Immature natural killer cell (primary cell): ENCODE measurements around the gene SLC1A2. TPM values are rescaled to one million over a fixed set of nuclear protein-coding genes. Genes with fewer than 3 reads are reported as not detected.
"Not testable (repeated sequence)": the region's sequence is repeated elsewhere in the genome, so short reads cannot be mapped to it uniquely, and the experiment has no call there.

Experiments
- DNase-seq, 3 donors: peaks; one replicate each; pipeline ENCODE4 v3.0.0; 2022; ENCODE audit warnings: mixed read lengths in 1 of 3
- H3K27ac Mint-ChIP-seq, 6 donors: one replicate each; pipeline ENCODE4 v1.8.0; 2020; ENCODE audit warnings: mixed read lengths in 6 of 6, mild to moderate bottlenecking in 5 of 6, inconsistent platforms in 4 of 6, moderate library complexity in 3 of 6
- H3K27me3 Mint-ChIP-seq, 3 donors: one replicate each; pipeline ENCODE4 v1.8.0; 2020 to 2021; ENCODE audit warnings: low read depth in 3 of 3, mild to moderate bottlenecking in 3 of 3, mixed read lengths in 3 of 3, moderate library complexity in 3 of 3, inconsistent platforms in 1 of 3
- H3K36me3 Mint-ChIP-seq, 3 donors: one replicate each; pipeline ENCODE4 v1.8.0; 2020; ENCODE audit warnings: mixed read lengths in 3 of 3, inconsistent platforms in 2 of 3, mild to moderate bottlenecking in 2 of 3
- H3K4me1 Mint-ChIP-seq, 2 donors: one replicate each; pipeline ENCODE4 v1.8.0; 2020; ENCODE audit warnings: inconsistent platforms in 2 of 2, mild to moderate bottlenecking in 2 of 2, mixed read lengths in 2 of 2, moderate library complexity in 1 of 2
- H3K4me3 Mint-ChIP-seq, 5 donors: one replicate each; pipeline ENCODE4 v1.8.0; 2020; ENCODE audit warnings: mild to moderate bottlenecking in 5 of 5, mixed read lengths in 5 of 5, inconsistent platforms in 3 of 5, moderate library complexity in 3 of 5
- H3K9me3 Mint-ChIP-seq, 6 donors: one replicate each; pipeline ENCODE4 v1.8.0; 2020; ENCODE audit warnings: mild to moderate bottlenecking in 6 of 6, mixed read lengths in 6 of 6, inconsistent platforms in 4 of 6, moderate library complexity in 3 of 6
- polyA plus RNA-seq, 3 donors: library from polyadenylated mRNA; unstranded; fragments of 300-500 nt; fragmentation: Illumina TruSeq; gene quantifications; one replicate each; pipeline ENCODE4 v1.2.3, GENCODE V29; 2021

Gene SLC1A2
- polyA plus RNA-seq, 3 donors from 2014 or later: 0.03 to 0.06 TPM; not detected in 1

- H3K4me3 Mint-ChIP-seq: peak overlapping the region in 1 of 5 donors; percentile 1
Observed at GRCh38 chr11:35235157-35235468, 184.2 kb downstream of the SLC1A2 start.

GRCh38 chr11:35234460-35235156, 184.8 kb downstream of the SLC1A2 start:
- Mint-ChIP-seq H3K36me3 (peaks cover 19 to 45% (median 34%) of the 10 kb centered on the region in 3 donors), H3K4me3 (no peak overlapping the region), H3K27ac (peak overlapping the region in 5 of 6 donors; percentile 24 to 93 (median 69)), H3K9me3 (no peaks in the 10 kb centered on the region), H3K27me3 (peaks cover 0 to 9% (median 9%) of the 10 kb centered on the region in 3 donors), H3K4me1 (peaks cover 24 to 57% of the 10 kb centered on the region in 2 donors)
- no peak for DNase-seq

More at GRCh38 chr11:35235157-35235468, 184.2 kb downstream of the SLC1A2 start:
- Mint-ChIP-seq H3K27me3 (peaks cover 0 to 9% (median 9%) of the 10 kb centered on the region in 3 donors), H3K27ac (peak overlapping the region; percentile 24 to 93 (median 66)), H3K36me3 (peaks cover 15 to 40% (median 30%) of the 10 kb centered on the region in 3 donors), H3K4me1 (peaks cover 24 to 62% of the 10 kb centered on the region in 2 donors), H3K9me3 (no peaks in the 10 kb centered on the region)
- no peak for DNase-seq

- Mint-ChIP-seq H3K36me3 (peaks cover 27 to 56% (median 44%) of the 10 kb centered on the region in 3 donors), H3K4me3 (no peak overlapping the region), H3K9me3 (no peaks in the 10 kb centered on the region), H3K27me3 (peaks cover 0 to 9% (median 9%) of the 10 kb centered on the region in 3 donors), H3K27ac (peak overlapping the region in 4 of 6 donors; percentile 12 to 83 (median 64)), H3K4me1 (peaks cover 24 to 48% of the 10 kb centered on the region in 2 donors)
- no peak for DNase-seq
Observed at GRCh38 chr11:35233518-35233917, 185.8 kb downstream of the SLC1A2 start.

GRCh38 chr11:35232891-35233330, 186.4 kb downstream of the SLC1A2 start:
- Mint-ChIP-seq H3K4me3 (no peak overlapping the region), H3K4me1 (peaks cover 22 to 44% of the 10 kb centered on the region in 2 donors), H3K36me3 (peaks cover 30 to 60% (median 48%) of the 10 kb centered on the region in 3 donors), H3K27me3 (peaks cover 0 to 9% (median 9%) of the 10 kb centered on the region in 3 donors), H3K27ac (peak overlapping the region in 4 of 6 donors; percentile 17 to 83 (median 74)), H3K9me3 (no peaks in the 10 kb centered on the region)
- DNase-seq: no peak

- Mint-ChIP-seq H3K36me3 (peaks cover 38 to 70% (median 52%) of the 10 kb centered on the region in 3 donors), H3K4me3 (no peak overlapping the region), H3K9me3 (no peaks in the 10 kb centered on the region), H3K27me3 (peaks cover 0 to 9% (median 9%) of the 10 kb centered on the region in 3 donors), H3K4me1 (peaks cover 17 to 31% of the 10 kb centered on the region in 2 donors), H3K27ac (peak overlapping the region in 3 of 6 donors; percentile 4 to 18 (median 10))
- no peak for DNase-seq
Observed at GRCh38 chr11:35231076-35231860, 188.1 kb downstream of the SLC1A2 start.

- Mint-ChIP-seq H3K27me3 (peaks cover 0 to 9% (median 3%) of the 10 kb centered on the region in 3 donors), H3K4me3 (no peak overlapping the region), H3K4me1 (peaks cover 8 to 22% of the 10 kb centered on the region in 2 donors), H3K27ac (peak overlapping the region in 3 of 6 donors; percentile 17 to 62 (median 52)), H3K36me3 (peaks cover 43 to 78% (median 57%) of the 10 kb centered on the region in 3 donors), H3K9me3 (no peaks in the 10 kb centered on the region)
- no peak for DNase-seq
Observed at GRCh38 chr11:35230388-35230787, 189.0 kb downstream of the SLC1A2 start.

GRCh38 chr11:35228328-35228725, 191.0 kb downstream of the SLC1A2 start:
- H3K36me3 Mint-ChIP-seq: peaks cover 54 to 89% (median 58%) of the 10 kb centered on the region in 3 donors
- peaks cover 0 to 2% of the 10 kb centered on the region in 2 donors for H3K4me1 Mint-ChIP-seq

GRCh38 chr11:35227576-35228327, 191.6 kb downstream of the SLC1A2 start:
- Mint-ChIP-seq H3K36me3 (peaks cover 52 to 91% (median 63%) of the 10 kb centered on the region in 3 donors), H3K27ac (peak overlapping the region in 5 of 6 donors; percentile 22 to 70 (median 40)), H3K4me3 (no peak overlapping the region)

More at GRCh38 chr11:35228328-35228725, 191.0 kb downstream of the SLC1A2 start:
- peaks cover 0 to 5% (median 5%) of the 10 kb centered on the region in 3 donors for H3K27me3 Mint-ChIP-seq
- H3K27ac Mint-ChIP-seq: peak overlapping the region in 2 of 6 donors; percentile 46 to 70
- H3K9me3 Mint-ChIP-seq: no peaks in the 10 kb centered on the region
- DNase-seq: no peak
- no peak overlapping the region for H3K4me3 Mint-ChIP-seq

GRCh38 chr11:35226756-35227155, 192.6 kb downstream of the SLC1A2 start:
- H3K9me3 Mint-ChIP-seq, DNase-seq, H3K4me3 Mint-ChIP-seq, H3K27me3 Mint-ChIP-seq, H3K4me1 Mint-ChIP-seq: not testable (repeated sequence)
- peak overlapping the region in 1 of 6 donors; percentile 70 for H3K27ac Mint-ChIP-seq
- peaks cover 47 to 89% (median 65%) of the 10 kb centered on the region in 3 donors for H3K36me3 Mint-ChIP-seq

More at GRCh38 chr11:35227576-35228327, 191.6 kb downstream of the SLC1A2 start:
- Mint-ChIP-seq H3K4me1 (no peaks in the 10 kb centered on the region), H3K27me3 (peaks cover 0 to 5% (median 4%) of the 10 kb centered on the region in 3 donors), H3K9me3 (no peaks in the 10 kb centered on the region)
- DNase-seq: no peak

GRCh38 chr11:35225946-35226520, 193.3 kb downstream of the SLC1A2 start:
- Mint-ChIP-seq H3K9me3 (no peaks in the 10 kb centered on the region), H3K36me3 (peaks cover 53 to 89% (median 69%) of the 10 kb centered on the region in 3 donors), H3K4me3 (no peak overlapping the region), H3K27ac (peak overlapping the region in 4 of 6 donors; percentile 36 to 70 (median 52)), H3K4me1 (no peaks in the 10 kb centered on the region), H3K27me3 (peaks cover 0 to 4% (median 2%) of the 10 kb centered on the region in 3 donors)
- no peak for DNase-seq

- Mint-ChIP-seq H3K36me3 (peaks cover 47 to 84% (median 64%) of the 10 kb centered on the region in 3 donors), H3K4me1 (no peaks in the 10 kb centered on the region), H3K27me3 (peaks cover 2 to 4% (median 2%) of the 10 kb centered on the region in 3 donors), H3K9me3 (no peaks in the 10 kb centered on the region), H3K27ac (peak overlapping the region in 3 of 6 donors; percentile 29 to 40 (median 40)), H3K4me3 (no peak overlapping the region)
- DNase-seq: no peak
Observed at GRCh38 chr11:35223991-35224390, 195.4 kb downstream of the SLC1A2 start.

GRCh38 chr11:35223371-35223796, 196.0 kb downstream of the SLC1A2 start:
- Mint-ChIP-seq H3K4me1 (no peaks in the 10 kb centered on the region), H3K27me3 (peaks cover 2 to 4% (median 2%) of the 10 kb centered on the region in 3 donors), H3K36me3 (peaks cover 46 to 84% (median 65%) of the 10 kb centered on the region in 3 donors), H3K27ac (peak overlapping the region in 1 of 6 donors; percentile 40), H3K9me3 (no peaks in the 10 kb centered on the region), H3K4me3 (no peak overlapping the region)
- no peak for DNase-seq
